Esophagus (tissue), 2 donors: ENCODE results near the gene PLEKHM3. TPM values are rescaled to one million over a fixed set of nuclear protein-coding genes. Genes with fewer than 3 reads are reported as not detected.

Experiments used
- H3K27ac ChIP-seq, 2 donors: one replicate each; pipeline ENCODE4 v1.5.1; 2013; ENCODE audit warnings: low read depth in 2 of 2, mild to moderate bottlenecking in 2 of 2, inconsistent platforms in 1 of 2, low read length in 1 of 2, moderate library complexity in 1 of 2
- H3K27me3 ChIP-seq, 2 donors: one replicate each; pipeline ENCODE4 v1.6.1; 2013; ENCODE audit warnings: low read length in 2 of 2, control low read depth in 1 of 2, mild to moderate bottlenecking in 1 of 2; ENCODE audit not compliant: insufficient read depth in 2 of 2, control insufficient read depth in 1 of 2
- H3K36me3 ChIP-seq, 2 donors: one replicate each; pipeline ENCODE4 v1.6.1; 2013; ENCODE audit warnings: low read length in 1 of 2; ENCODE audit not compliant: control insufficient read depth in 2 of 2, insufficient read depth in 2 of 2
- H3K4me1 ChIP-seq, 2 donors: one replicate each; pipeline ENCODE4 v1.6.1; 2013; ENCODE audit warnings: low read length in 1 of 2; ENCODE audit not compliant: control insufficient read depth in 2 of 2, insufficient read depth in 2 of 2
- H3K4me3 ChIP-seq, 2 donors: one replicate each; pipeline ENCODE4 v1.5.1; 2013; ENCODE audit warnings: low read length in 2 of 2, mild to moderate bottlenecking in 2 of 2, low read depth in 1 of 2, moderate library complexity in 1 of 2
- H3K9me3 ChIP-seq, 2 donors: one replicate each; pipeline ENCODE4 v1.6.1; 2013; ENCODE audit warnings: mild to moderate bottlenecking in 2 of 2, low read depth in 1 of 2, low read length in 1 of 2, moderate library complexity in 1 of 2; ENCODE audit not compliant: control insufficient read depth in 2 of 2, insufficient read depth in 1 of 2
- WGBS, 2 donors: extraction: QIAGEN DNeasy Blood & Tissue Kit; methylation state at CpG; one replicate each; pipeline ENCODE4 v1.1.7; 2013; 5-methylcytosine and 5-hydroxymethylcytosine counted together
- polyA plus RNA-seq, 2 donors: library from polyadenylated mRNA; stranded (reverse); fragments of 200-250 nt; gene quantifications; one replicate each; pipeline ENCODE4 v1.2.3, GENCODE V29; 2013
- donor health status: healthy with polysubstance abuse.
- donor health status: Bipolar disorder and iron deficiency.

The PLEKHM3 gene
- polyA plus RNA-seq, 2 donors, result 1.7 to 1.9 TPM

DNA sequence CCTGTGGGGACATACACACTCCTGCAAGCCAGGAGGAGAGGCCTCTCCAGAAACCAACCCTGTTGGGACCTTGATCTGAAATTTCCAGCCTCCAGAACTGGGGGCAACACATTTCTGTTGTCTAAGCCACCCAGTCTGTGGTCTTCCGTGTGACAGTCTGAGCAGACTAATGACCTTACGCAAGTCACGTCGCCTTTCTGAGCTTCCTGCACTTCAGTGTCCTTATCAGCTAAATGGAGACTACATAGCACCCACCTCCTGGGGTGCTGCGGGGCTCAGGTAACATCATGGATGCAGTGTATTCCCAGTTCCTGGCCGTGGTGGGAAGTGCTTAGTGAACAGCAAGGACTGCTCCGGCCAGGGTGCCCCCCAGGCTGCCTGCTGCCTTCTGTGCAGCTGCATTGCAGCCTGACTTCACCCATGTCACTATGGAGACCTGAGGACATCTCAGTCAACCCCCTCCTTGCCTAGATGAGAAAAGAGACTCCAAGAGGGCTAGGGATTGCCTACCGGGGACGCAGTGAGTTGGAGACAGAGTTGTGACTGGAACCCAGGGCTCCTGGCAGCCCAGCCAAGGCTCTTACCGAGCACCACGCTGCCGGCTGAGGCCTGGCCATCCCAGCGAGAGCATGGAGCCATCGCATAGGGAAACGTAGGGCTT lies 194.4 kb downstream of the PLEKHM3 start:
- WGBS, 2 donors, result 90 to 95% methylated on average over 15 of the region's 15 CpGs
- no peaks in the 10 kb centered on the region for H3K27me3 ChIP-seq
- H3K36me3 ChIP-seq, result peaks cover under 1 to 3% of the 10 kb centered on the region in 2 donors
- no peak overlapping the region for H3K27ac ChIP-seq
- no peaks in the 10 kb centered on the region for H3K9me3 ChIP-seq
- no peak overlapping the region for H3K4me3 ChIP-seq
- H3K4me1 ChIP-seq, result peaks cover 0 to 3% of the 10 kb centered on the region in 2 donors

DNA sequence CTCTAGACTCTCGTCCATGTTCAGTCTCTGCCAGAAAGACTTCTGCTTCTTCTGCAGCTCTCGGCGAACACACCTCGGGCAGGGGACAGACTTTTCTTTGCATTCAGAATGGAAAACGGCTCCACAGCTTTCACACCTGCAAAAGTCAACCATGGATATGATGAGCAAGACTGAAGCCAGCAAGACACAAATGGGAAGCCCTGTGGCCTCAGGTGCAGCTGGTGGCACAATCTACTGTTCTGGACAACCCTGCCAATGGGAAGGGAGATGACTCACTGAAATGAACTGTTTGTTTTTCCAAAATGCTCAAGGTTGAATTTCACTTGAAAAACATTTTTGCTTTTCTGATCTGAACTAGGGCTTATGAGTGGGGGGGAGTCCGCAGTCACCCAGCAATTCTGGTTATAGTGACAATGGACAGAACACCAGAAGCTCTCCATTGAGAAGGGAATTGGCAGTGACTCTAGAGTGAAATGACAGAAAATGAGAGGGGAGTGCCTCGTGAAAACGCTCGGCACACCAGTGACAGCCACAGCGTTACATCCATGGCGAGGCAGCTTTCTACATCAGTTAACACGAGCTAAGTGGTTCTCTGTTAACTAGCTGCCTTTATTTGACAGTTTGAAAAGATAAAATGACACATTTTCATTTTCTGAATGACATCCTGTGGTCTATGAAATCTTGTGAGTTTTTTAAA lies 196.8 kb downstream of the PLEKHM3 start:
- H3K4me1 ChIP-seq, result peaks cover 0 to 3% of the 10 kb centered on the region in 2 donors
- WGBS, 2 donors, result 55 to 70% methylated on average over 12 of the region's 12 CpGs
- peaks cover 2 to 3% of the 10 kb centered on the region in 2 donors for H3K36me3 ChIP-seq
- H3K9me3 ChIP-seq, result no peaks in the 10 kb centered on the region
- no peak overlapping the region for H3K4me3 ChIP-seq
- H3K27ac ChIP-seq, result no peak overlapping the region
- no peaks in the 10 kb centered on the region for H3K27me3 ChIP-seq

DNA sequence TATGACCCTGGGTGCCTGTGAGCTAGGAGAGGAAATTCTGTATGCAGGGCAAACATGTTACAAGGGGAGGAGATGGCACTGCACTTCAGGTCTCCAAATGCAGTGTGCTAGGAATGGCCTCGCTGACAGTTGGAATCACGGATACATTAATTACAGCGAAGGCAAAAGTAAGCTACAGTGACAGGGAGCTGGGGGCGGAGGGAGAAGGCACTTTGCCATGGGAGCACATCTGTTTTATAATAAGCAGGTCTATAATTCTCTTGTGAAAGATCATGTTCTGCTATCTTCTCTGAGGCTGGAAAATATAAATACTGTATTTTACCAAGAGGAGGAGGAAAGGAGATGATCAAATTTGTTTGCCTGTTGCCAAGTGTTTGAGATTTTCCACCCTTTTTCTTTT lies 199.3 kb downstream of the PLEKHM3 start:
- Histone ChIP-seq H3K27ac (no peak overlapping the region), H3K9me3 (no peaks in the 10 kb centered on the region), H3K4me1 (peaks cover 0 to 3% of the 10 kb centered on the region in 2 donors), H3K27me3 (no peaks in the 10 kb centered on the region), H3K36me3 (peaks cover 2 to 3% of the 10 kb centered on the region in 2 donors), H3K4me3 (no peak overlapping the region)
- WGBS, 2 donors, result 79 to 80% methylated on average over 4 of the region's 4 CpGs

DNA sequence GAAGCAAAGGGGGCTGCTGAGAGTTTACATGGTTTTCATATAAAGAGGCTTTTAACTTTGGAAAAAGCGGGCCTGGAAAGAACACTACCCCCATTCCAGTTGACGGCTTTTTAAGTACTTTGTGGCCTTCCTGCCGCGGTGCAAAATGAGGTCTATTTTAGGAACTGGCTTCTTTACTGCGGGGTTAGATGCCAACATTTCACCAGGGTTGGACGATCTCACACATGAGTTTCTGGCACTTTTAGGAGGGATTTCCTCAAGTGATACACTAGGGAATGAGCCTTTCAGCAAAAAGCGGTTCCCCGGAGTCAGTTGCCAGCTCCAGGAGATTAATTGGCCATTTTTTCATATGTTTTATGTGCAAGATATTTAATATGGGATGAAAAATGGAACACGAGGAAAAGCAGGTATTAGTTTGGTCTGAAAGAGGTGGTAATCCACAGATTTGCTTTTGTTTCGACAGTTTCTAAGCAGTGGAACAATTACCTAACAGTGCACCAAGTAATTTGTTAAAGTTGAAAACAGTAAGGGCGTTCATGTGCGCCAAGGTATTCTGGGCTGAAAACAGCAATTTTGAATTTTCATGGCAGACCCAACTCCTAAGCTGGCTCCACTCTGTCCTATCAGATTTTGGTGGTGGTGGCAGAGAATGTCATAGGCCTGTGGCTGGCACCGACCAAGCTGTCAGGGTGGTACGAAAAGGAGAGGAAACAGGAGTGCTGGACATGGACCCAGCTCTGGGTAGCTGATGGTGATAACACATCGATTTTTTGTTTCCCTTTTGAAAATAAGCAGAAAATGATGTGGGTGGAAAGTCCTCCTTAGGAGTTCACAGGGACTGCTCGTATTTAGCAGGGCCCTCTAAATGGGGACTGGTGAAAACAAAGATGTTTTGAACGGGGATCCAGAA lies 200.0 kb downstream of the PLEKHM3 start:
- peak overlapping the region in 1 of 2 donors; percentile 24 for H3K27ac ChIP-seq
- H3K27me3 ChIP-seq, result no peaks in the 10 kb centered on the region
- H3K9me3 ChIP-seq, result no peaks in the 10 kb centered on the region
- H3K36me3 ChIP-seq, result peaks cover 2 to 3% of the 10 kb centered on the region in 2 donors
- WGBS, 2 donors, result 73 to 74% methylated on average over 17 of the region's 17 CpGs
- H3K4me3 ChIP-seq, result no peak overlapping the region
- H3K4me1 ChIP-seq, result peaks cover 0 to 5% of the 10 kb centered on the region in 2 donors

DNA sequence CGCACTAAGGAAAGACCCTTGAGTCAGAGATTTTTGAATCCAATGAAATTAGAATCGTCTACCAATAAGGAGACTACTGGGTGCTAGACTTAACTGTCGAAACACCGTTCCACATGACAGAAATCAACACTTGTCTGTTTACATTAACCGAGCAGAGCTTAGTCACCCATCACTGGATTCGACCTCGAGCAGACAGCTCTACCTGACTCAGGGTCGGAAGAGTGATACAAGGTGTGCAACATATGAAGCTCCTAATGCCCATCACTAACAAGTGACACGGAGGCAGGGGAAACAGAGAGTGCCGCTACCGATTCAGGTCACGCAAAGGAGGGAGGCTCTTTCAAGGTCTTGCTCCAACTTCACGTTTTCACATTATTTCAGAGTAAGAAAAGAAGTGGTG lies 201.5 kb downstream of the PLEKHM3 start:
- WGBS, 2 donors, result 88 to 89% methylated on average over 13 of the region's 13 CpGs
- Histone ChIP-seq H3K36me3 (peaks cover 2 to 3% of the 10 kb centered on the region in 2 donors), H3K9me3 (no peaks in the 10 kb centered on the region), H3K4me1 (peaks cover 0 to 3% of the 10 kb centered on the region in 2 donors), H3K4me3 (no peak overlapping the region), H3K27me3 (no peaks in the 10 kb centered on the region), H3K27ac (no peak overlapping the region)

DNA sequence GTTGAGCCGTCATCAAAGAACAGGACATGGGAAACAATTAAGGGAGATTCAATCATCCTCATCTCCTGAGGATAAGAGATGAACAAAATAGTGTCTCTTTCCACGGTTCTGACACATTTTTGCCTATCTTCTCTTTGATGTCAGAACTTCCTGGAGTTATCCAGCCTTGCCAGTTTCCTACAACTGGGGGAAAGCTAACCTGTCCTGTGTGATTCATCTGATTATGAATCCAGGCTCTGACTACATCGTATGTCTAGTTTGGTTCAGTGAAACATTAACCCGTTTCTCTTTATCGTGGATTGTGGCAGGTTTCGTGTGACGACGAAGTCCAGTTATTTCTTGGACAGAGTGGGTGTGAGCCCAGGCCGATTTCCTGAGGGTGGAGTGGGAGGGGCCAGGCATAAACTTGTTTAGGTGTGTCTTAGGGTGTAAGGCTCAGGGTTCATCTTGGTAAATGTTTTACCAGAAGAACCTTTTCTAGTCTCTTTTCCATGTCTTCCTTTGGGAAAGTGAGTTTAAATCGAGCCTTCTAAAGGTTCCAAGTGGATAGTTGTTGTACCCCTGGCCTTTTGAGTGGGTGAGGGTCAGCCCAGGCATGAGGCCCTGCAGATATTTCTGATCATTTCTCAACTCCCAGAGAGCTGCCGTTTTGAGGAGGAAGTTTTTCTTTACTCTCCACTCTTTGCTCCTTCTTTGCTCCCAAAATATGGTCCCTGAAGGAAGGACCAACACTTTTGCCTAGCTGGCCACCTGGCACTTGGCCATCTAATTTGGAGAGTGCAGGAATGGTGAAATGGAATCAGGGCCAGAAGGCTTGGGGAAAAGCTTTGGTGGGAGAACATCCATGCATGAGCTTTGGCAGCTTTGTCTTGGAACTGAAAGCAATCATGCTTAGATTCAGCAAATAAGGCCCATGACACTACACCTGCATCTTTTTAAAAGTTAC lies 205.2 kb downstream of the PLEKHM3 start:
- H3K4me1 ChIP-seq, result peaks cover 0 to 3% of the 10 kb centered on the region in 2 donors
- H3K27ac ChIP-seq, result peak overlapping the region in 1 of 2 donors; percentile 63
- no peaks in the 10 kb centered on the region for H3K9me3 ChIP-seq
- 56 to 61% methylated on average over 11 of the region's 11 CpGs for WGBS, 2 donors
- no peaks in the 10 kb centered on the region for H3K27me3 ChIP-seq
- H3K4me3 ChIP-seq, result no peak overlapping the region
- H3K36me3 ChIP-seq, result no peaks in the 10 kb centered on the region

DNA sequence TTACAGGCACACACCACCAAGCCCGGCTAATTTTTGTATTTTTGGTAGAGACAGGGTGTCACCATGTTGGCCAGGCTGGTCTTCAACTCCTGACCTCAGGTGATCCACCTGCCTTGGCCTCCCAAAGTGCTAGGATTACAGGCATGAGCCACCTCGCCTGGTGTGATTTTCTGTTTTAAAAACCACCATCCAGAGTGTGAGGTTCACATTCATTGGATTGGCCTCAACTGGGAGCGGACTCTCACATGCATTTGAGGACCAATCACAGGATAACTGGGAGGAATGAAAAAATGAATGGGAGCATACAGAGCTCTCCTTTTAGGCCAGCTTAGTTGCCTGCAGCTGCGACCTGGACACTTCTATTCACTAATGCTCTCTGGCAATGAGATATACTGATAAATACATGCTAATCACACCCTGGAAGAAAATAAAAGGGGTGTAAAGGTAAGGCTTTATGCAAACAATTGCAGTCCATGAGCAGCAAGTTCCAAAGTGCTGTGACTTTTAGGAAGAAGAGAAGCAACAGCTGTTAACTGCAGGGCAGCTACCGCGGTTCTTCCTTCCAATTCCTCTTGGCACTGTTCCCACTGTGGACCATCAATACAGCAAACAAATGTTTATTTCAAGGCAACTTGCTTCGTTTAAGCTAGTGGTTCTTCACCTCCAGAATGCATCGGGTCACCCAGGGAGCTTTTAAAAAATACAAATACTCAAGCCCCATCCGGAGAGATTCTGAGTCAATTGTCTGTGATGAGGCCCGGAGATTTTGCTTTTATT lies 206.1 kb downstream of the PLEKHM3 start:
- WGBS, 2 donors, result 62 to 67% methylated on average over 10 of the region's 10 CpGs
- no peaks in the 10 kb centered on the region for H3K36me3 ChIP-seq
- H3K27ac ChIP-seq, result no peak overlapping the region
- peaks cover 0 to 3% of the 10 kb centered on the region in 2 donors for H3K4me1 ChIP-seq
- no peaks in the 10 kb centered on the region for H3K27me3 ChIP-seq
- no peak overlapping the region for H3K4me3 ChIP-seq
- H3K9me3 ChIP-seq, result no peaks in the 10 kb centered on the region

DNA sequence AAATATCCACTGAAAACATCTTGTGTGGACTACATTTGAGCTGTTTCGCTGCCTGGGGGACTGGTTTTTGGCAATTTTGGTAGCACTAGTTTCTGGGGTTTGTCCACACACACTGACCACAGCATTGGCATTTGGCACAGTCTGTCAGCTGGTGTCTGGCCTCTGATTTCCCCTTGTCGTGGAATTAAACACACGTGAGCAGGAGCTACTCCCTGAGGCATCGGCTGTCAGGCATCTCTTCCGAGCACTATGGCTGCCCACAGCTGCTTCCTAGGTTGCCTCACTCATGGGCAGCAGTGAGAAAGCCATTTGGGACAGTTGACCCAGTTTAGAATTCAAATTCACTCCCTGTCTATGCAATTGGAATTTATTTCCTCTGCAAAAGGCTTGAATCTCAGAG lies 208.8 kb downstream of the PLEKHM3 start:
- Histone ChIP-seq H3K27me3 (no peaks in the 10 kb centered on the region), H3K27ac (no peak overlapping the region), H3K4me3 (no peak overlapping the region), H3K4me1 (peaks cover 0 to 3% of the 10 kb centered on the region in 2 donors), H3K36me3 (no peaks in the 10 kb centered on the region), H3K9me3 (no peaks in the 10 kb centered on the region)
- 84% methylated on average over 5 of the region's 5 CpGs for WGBS, 2 donors
